Keratinocyte (primary cell): ENCODE data around the gene STIP1. TPM values are rescaled to one million over a fixed set of nuclear protein-coding genes. Genes with fewer than 3 reads are reported as not detected.
A peak's percentile ranks its signal among the peaks of the same experiment; 100 is the strongest.

Experiments
- DNase-seq: peaks from one replicate; pipeline ENCODE4 v3.0.0-alpha.2; 2011; ENCODE audit warnings: low read depth, missing footprints, low spot score
- FAIRE-seq: peaks from 2 replicates; lab custom pipeline; 2011; peaks lifted over from hg19 to GRCh38; lab: Jason Lieb, UNC
- H2AFZ ChIP-seq: 2 replicates; pipeline ENCODE4 v1.6.0; 2012; ENCODE audit warnings: low read length, control low read depth, inconsistent platforms; ENCODE audit not compliant: control insufficient read depth
- H3K27ac ChIP-seq: 2 replicates; pipeline ENCODE4 v1.5.1; 2011; ENCODE audit warnings: low read length; ENCODE audit not compliant: control insufficient read depth, insufficient read depth
- H3K27me3 ChIP-seq: 3 replicates; pipeline ENCODE4 v1.6.0; 2011; ENCODE audit warnings: low read length; ENCODE audit not compliant: control insufficient read depth, insufficient read depth; ENCODE audit errors: extremely low read depth
- H3K36me3 ChIP-seq, 2 experiments: 2 replicates in 1 of 2; 3 replicates in 1 of 2; pipeline ENCODE4 v1.5.1; 2011; ENCODE audit warnings: low read length in 2 of 2, mild to moderate bottlenecking in 1 of 2; ENCODE audit not compliant: control insufficient read depth in 2 of 2, insufficient read depth in 2 of 2; ENCODE audit errors: extremely low read depth in 1 of 2
- H3K4me1 ChIP-seq: 3 replicates; pipeline ENCODE4 v1.5.1; 2011; ENCODE audit warnings: low read length; ENCODE audit not compliant: control insufficient read depth, insufficient read depth; ENCODE audit errors: extremely low read depth
- H3K4me2 ChIP-seq: 3 replicates; pipeline ENCODE4 v1.6.0; 2011; ENCODE audit warnings: low read depth, low read length; ENCODE audit not compliant: control insufficient read depth, insufficient read depth; ENCODE audit errors: extremely low read depth
- H3K4me3 ChIP-seq, 3 experiments: fragments of 200-600 bp in 1 of 3; sonication (generic) in 1 of 3; 2 replicates in 2 of 3; 3 replicates in 1 of 3; pipeline ENCODE4 v1.5.1; 2011 to 2016; ENCODE audit warnings: low read length in 3 of 3, mild to moderate bottlenecking in 3 of 3, control low read depth in 2 of 3, inconsistent platforms in 1 of 3, low read depth in 1 of 3, mixed read lengths in 1 of 3, mixed run types in 1 of 3, moderate library complexity in 1 of 3; ENCODE audit not compliant: control insufficient read depth in 2 of 3, insufficient read depth in 2 of 3; ENCODE audit errors: extremely low read depth in 1 of 3
- H3K79me2 ChIP-seq: 2 replicates; pipeline ENCODE4 v1.6.0; 2012; ENCODE audit warnings: low read length; ENCODE audit not compliant: control insufficient read depth, insufficient read depth
- H3K9ac ChIP-seq: 3 replicates; pipeline ENCODE4 v1.6.0; 2011; ENCODE audit warnings: low read length; ENCODE audit not compliant: control insufficient read depth, insufficient read depth; ENCODE audit errors: extremely low read depth
- H3K9me1 ChIP-seq: 3 replicates; pipeline ENCODE4 v1.6.0; 2011; ENCODE audit warnings: low read length; ENCODE audit not compliant: control insufficient read depth, insufficient read depth; ENCODE audit errors: extremely low read depth
- H3K9me3 ChIP-seq: 2 replicates; pipeline ENCODE4 v1.5.1; 2012; ENCODE audit warnings: low read depth, low read length; ENCODE audit not compliant: control insufficient read depth
- H4K20me1 ChIP-seq: 3 replicates; pipeline ENCODE4 v1.6.0; 2011; ENCODE audit warnings: low read length; ENCODE audit not compliant: control insufficient read depth, insufficient read depth; ENCODE audit errors: extremely low read depth
- CTCF ChIP-seq, 3 experiments: IDR thresholded peaks in 1 of 3; conservative IDR thresholded peaks in 1 of 3; optimal IDR thresholded peaks in 1 of 3; 2 replicates in 2 of 3; 3 replicates in 1 of 3; pipeline versions ENCODE3 to v1.5.1; 2011; ENCODE audit warnings: low read length in 3 of 3, mild to moderate bottlenecking in 3 of 3, moderate library complexity in 2 of 3, control low read depth in 1 of 3, inconsistent platforms in 1 of 3; ENCODE audit not compliant: insufficient read depth in 2 of 3; ENCODE audit errors: extremely low read depth in 1 of 3
- EZH2 ChIP-seq: IDR thresholded peaks from one replicate; pipeline ENCODE4 v1.6.1; 2012; ENCODE audit warnings: inconsistent platforms, mild to moderate bottlenecking, low read length, moderate library complexity
- dilution Hi-C: fragments of 300-500 bp; cut with MboI; formaldehyde crosslinking; loops from one replicate; pipeline ENCODE4 v1.7.0; 2020; ENCODE audit warnings: low sequenced_read_pairs; ENCODE audit not compliant: extremely low pct_ligation_motif_present
- polyA plus RNA-seq, 5 experiments: library from polyadenylated mRNA; depleted of rRNA in 3 of 5; stranded (reverse) in 3 of 5; stranded (forward) in 1 of 5; unstranded in 1 of 5; fragments of >200 nt; gene quantifications; 1 replicate in 1 of 5; 2 replicates in 3 of 5; 3 replicates in 1 of 5; pipeline versions ENCODE4 v1.2.1 to v1.2.3, GENCODE V29; 2011 to 2012; ENCODE audit warnings: missing spikeins in 2 of 5, low read depth in 1 of 5, low replicate concordance in 1 of 5

Gene STIP1
- polyA plus RNA-seq, 1 donor (not counting 4 experiments of a cell fraction or from before 2014, with no cell fraction given), result 206 TPM

- Histone ChIP-seq H4K20me1 (peaks cover 4% of the 10 kb centered on the region), H3K4me2 (peak overlapping the region; percentile 99), H3K36me3 (peaks cover 0 to 12% of the 10 kb centered on the region in 2 experiments), H3K4me1 (peaks cover 19% of the 10 kb centered on the region), H3K9me1 (no peaks in the 10 kb centered on the region), H3K4me3 (peak overlapping the region; percentile 76 to 89 (median 88)), H3K79me2 (peaks cover 21% of the 10 kb centered on the region), H3K27me3 (no peaks in the 10 kb centered on the region), H2AFZ (peak overlapping the region; percentile 74), H3K9me3 (no peaks in the 10 kb centered on the region), H3K9ac (peak overlapping the region; percentile 78), H3K27ac (peak overlapping the region; percentile 69)
- no peak for TF ChIP-seq EZH2
- peak; percentile 16 to 42 (median 31) for TF ChIP-seq CTCF (optimal IDR thresholded peaks at IDR 0.05 in 1 of 3, IDR thresholded peaks at IDR 0.05 in 1 of 3, conservative IDR thresholded peaks at IDR 0.05 in 1 of 3; ENCODE audit: extremely low read depth in 1 of 3, insufficient read depth in 2 of 3, low read length in 3 of 3)
- FAIRE-seq (no peak), DNase-seq (no peak)
- dilution Hi-C loops, result no loop called here
Measured at GRCh38 chr11:64185175-64185692, 737 bp upstream of the STIP1 start.

- Histone ChIP-seq H4K20me1 (peaks cover 7% of the 10 kb centered on the region), H3K9me1 (no peaks in the 10 kb centered on the region), H3K4me3 (no peak overlapping the region), H3K36me3 (peaks cover 2 to 12% of the 10 kb centered on the region in 2 experiments), H3K79me2 (peaks cover 35% of the 10 kb centered on the region), H3K9ac (no peak overlapping the region), H3K4me1 (peaks cover 13% of the 10 kb centered on the region), H2AFZ (no peak overlapping the region), H3K9me3 (no peaks in the 10 kb centered on the region), H3K4me2 (no peak overlapping the region), H3K27ac (peak overlapping the region; percentile 61), H3K27me3 (no peaks in the 10 kb centered on the region)
- dilution Hi-C loops, result no loop called here
- no peak for FAIRE-seq
- TF ChIP-seq CTCF (optimal IDR thresholded peaks at IDR 0.05 in 1 of 3, IDR thresholded peaks at IDR 0.05 in 1 of 3, conservative IDR thresholded peaks at IDR 0.05 in 1 of 3; ENCODE audit: extremely low read depth in 1 of 3, insufficient read depth in 2 of 3, low read length in 3 of 3) (no peak), EZH2 (no peak)
- DNase-seq, result no peak
Measured at GRCh38 chr11:64186492-64187165, 658 bp downstream of the STIP1 start.
